Gastroesophageal sphincter (tissue), 4 donors: Measurements from ENCODE around the gene ZNF544. TPM values are rescaled to one million over a fixed set of nuclear protein-coding genes. Genes with fewer than 3 reads are reported as not detected.
"Not testable (repeated sequence)": the region's sequence is repeated elsewhere in the genome, so short reads cannot be mapped to it uniquely, and the experiment has no call there.

Source experiments
- ATAC-seq: fragments of 150-250 bp; one replicate; pipeline ENCODE4 v1.9.1; 2016; ENCODE audit warnings: mild to moderate bottlenecking, moderate library complexity
- H3K27ac ChIP-seq, 4 donors: fragments of 200-600 bp; sonication (generic) in 3 of 4; 1 replicate in 3 of 4; 2 replicates in 1 of 4; pipeline ENCODE4 v1.5.1; 2016 to 2019
- H3K27me3 ChIP-seq: fragments of 200-600 bp; sonication (generic); one replicate; pipeline ENCODE4 v1.5.1; 2019
- H3K36me3 ChIP-seq, 2 donors: fragments of 200-600 bp; sonication (generic); one replicate each; pipeline ENCODE4 v1.5.1; 2019; ENCODE audit warnings: control low read depth in 1 of 2
- H3K4me1 ChIP-seq, 3 donors: fragments of 200-600 bp; sonication (generic); 1 replicate in 2 of 3; 2 replicates in 1 of 3; pipeline ENCODE4 v1.5.1; 2016 to 2019; ENCODE audit warnings: control low read depth in 2 of 3
- H3K4me3 ChIP-seq, 2 donors: fragments of 200-600 bp; sonication (generic); one replicate each; pipeline ENCODE4 v1.5.1; 2019; ENCODE audit warnings: mild to moderate bottlenecking in 1 of 2, moderate library complexity in 1 of 2
- H3K9me3 ChIP-seq, 3 donors: fragments of 200-600 bp; sonication (generic); one replicate each; pipeline ENCODE4 v1.5.1; 2017 to 2019; ENCODE audit warnings: control low read depth in 2 of 3
- EP300 ChIP-seq: sonication (generic); formaldehyde crosslinking; IDR thresholded peaks from one replicate; pipeline ENCODE4 v1.6.1; 2017; ENCODE audit warnings: antibody characterized with exemption, mild to moderate bottlenecking
- POLR2A ChIP-seq, 2 donors: fragments of 450-650 bp; IDR thresholded peaks; one replicate each; pipeline ENCODE4 v1.6.1; 2017; ENCODE audit warnings: antibody characterized with exemption in 2 of 2, mild to moderate bottlenecking in 2 of 2, moderate library complexity in 1 of 2
- POLR2AphosphoS5 ChIP-seq: sonication (generic); formaldehyde crosslinking; IDR thresholded peaks from one replicate; pipeline ENCODE4 v1.6.1; 2017; ENCODE audit warnings: antibody characterized with exemption
- WGBS, 2 donors: methylation state at CpG; one replicate each; pipeline ENCODE4 v1.1.5; 2018; ENCODE audit warnings: low coverage in 1 of 2; 5-methylcytosine and 5-hydroxymethylcytosine counted together
- total RNA-seq, 4 donors: library from RNA; depleted of rRNA; stranded (reverse); fragments of >200 nt; gene quantifications; one replicate each; pipeline ENCODE4 v1.1.0, GENCODE V29; 2016
- TF ChIP-seq, protein P1 (sequence below), 4 experiments: fragments of 200-600 bp in 2 of 4; fragments of 450-650 bp in 2 of 4; sonication (generic) in 1 of 4; IDR thresholded peaks; one replicate each; pipeline ENCODE4 v1.5.1; 2017 to 2019; ENCODE audit warnings: antibody characterized with exemption in 4 of 4, mild to moderate bottlenecking in 2 of 4, moderate library complexity in 2 of 4

Gene ZNF544
- total RNA-seq, 4 donors from 2014 or later: 25.4 to 54.6 (median 34.6) TPM

DNA sequence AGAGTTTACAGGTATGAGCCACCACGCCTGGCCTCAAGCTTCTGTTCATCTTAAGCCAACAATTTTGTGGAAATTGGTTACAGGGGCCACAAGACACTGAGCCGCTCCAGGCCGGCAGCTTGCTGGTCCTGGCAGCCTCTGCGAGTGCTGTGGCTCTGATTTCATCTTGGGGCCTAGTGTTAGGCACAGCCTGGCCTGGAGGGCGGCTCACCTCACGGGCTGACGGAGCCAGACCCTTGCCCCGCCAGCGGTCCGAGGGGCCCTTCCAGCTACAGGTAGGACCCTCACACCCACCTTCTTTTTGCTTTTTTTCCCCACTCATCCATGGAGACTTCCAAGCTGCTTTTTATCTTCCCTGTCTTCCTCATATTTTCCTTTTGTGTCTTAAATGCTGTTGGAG lies 8.6 kb downstream of the ZNF544 start:
- TF ChIP-seq, protein P1, sequence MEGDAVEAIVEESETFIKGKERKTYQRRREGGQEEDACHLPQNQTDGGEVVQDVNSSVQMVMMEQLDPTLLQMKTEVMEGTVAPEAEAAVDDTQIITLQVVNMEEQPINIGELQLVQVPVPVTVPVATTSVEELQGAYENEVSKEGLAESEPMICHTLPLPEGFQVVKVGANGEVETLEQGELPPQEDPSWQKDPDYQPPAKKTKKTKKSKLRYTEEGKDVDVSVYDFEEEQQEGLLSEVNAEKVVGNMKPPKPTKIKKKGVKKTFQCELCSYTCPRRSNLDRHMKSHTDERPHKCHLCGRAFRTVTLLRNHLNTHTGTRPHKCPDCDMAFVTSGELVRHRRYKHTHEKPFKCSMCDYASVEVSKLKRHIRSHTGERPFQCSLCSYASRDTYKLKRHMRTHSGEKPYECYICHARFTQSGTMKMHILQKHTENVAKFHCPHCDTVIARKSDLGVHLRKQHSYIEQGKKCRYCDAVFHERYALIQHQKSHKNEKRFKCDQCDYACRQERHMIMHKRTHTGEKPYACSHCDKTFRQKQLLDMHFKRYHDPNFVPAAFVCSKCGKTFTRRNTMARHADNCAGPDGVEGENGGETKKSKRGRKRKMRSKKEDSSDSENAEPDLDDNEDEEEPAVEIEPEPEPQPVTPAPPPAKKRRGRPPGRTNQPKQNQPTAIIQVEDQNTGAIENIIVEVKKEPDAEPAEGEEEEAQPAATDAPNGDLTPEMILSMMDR (IDR thresholded peaks at IDR 0.05): no peak
- TF ChIP-seq POLR2A (IDR thresholded peaks at IDR 0.05) (no peak), EP300 (no peak), POLR2AphosphoS5 (no peak)
- no peaks in the 10 kb centered on the region for H3K4me1 ChIP-seq
- peaks cover 0 to 99% of the 10 kb centered on the region in 2 donors for H3K36me3 ChIP-seq
- WGBS, 2 donors: 100% methylated on average over 2 of the region's 10 CpGs; no CpG with 5 or more reads in 1 of the 2 donors
- no peak for ATAC-seq
- H3K27ac ChIP-seq: no peak overlapping the region
- no peak overlapping the region for H3K4me3 ChIP-seq
- peaks cover 0 to 98% (median 14%) of the 10 kb centered on the region in 3 donors for H3K9me3 ChIP-seq
- H3K27me3 ChIP-seq: no peaks in the 10 kb centered on the region

DNA sequence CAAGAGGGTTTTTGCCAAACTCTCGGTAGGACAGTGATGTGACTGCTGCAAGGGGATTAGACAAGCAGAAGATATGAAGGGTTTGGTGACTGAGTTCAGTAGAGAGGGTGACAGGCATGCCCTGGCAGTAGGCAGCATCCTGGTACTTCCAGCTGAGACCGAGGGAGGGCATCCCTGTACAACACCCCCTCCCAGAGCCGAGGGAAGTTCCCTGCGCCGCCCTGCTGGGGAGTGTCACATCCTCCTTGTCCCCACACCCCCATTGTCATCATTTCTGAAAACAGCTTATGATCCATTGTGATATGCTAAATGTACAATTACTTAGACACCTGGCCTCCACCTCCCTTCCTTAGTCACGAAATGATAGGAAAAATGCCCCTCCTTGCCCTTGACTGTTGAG lies 14.6 kb downstream of the ZNF544 start:
- 80 to 93% methylated on average over 1 to 5 of the region's 6 CpGs for WGBS, 2 donors
- Histone ChIP-seq H3K4me1 (no peaks in the 10 kb centered on the region), H3K27ac (no peak overlapping the region), H3K27me3 (no peaks in the 10 kb centered on the region), H3K9me3 (peaks cover 0 to 100% (median 12%) of the 10 kb centered on the region in 3 donors), H3K4me3 (no peak overlapping the region), H3K36me3 (peaks cover 12 to 100% of the 10 kb centered on the region in 2 donors)
- TF ChIP-seq, protein P1 (IDR thresholded peaks at IDR 0.05): no peak
- TF ChIP-seq EP300: no peak
- no peak for TF ChIP-seq POLR2A (IDR thresholded peaks at IDR 0.05)
- TF ChIP-seq POLR2AphosphoS5: no peak
- no peak for ATAC-seq

- WGBS, 2 donors: 94 to 100% methylated on average over 2 of the region's 3 CpGs
- Histone ChIP-seq H3K9me3 (peaks cover 0 to 100% (median 4%) of the 10 kb centered on the region in 3 donors), H3K27me3 (no peaks in the 10 kb centered on the region), H3K4me3 (no peak overlapping the region), H3K36me3 (peaks cover 12 to 100% of the 10 kb centered on the region in 2 donors), H3K27ac (no peak overlapping the region), H3K4me1 (no peaks in the 10 kb centered on the region)
- TF ChIP-seq EP300: no peak
- TF ChIP-seq POLR2AphosphoS5: no peak
- no peak for TF ChIP-seq POLR2A (IDR thresholded peaks at IDR 0.05)
- TF ChIP-seq, protein P1 (IDR thresholded peaks at IDR 0.05): no peak
- ATAC-seq: no peak
These were observed 20.2 kb downstream of the ZNF544 start for GRCh38 chr19:58248886-58249285.

GRCh38 chr19:58252102-58252685 lies 23.5 kb downstream of the ZNF544 start:
- H3K27me3 ChIP-seq: no peaks in the 10 kb centered on the region
- TF ChIP-seq POLR2AphosphoS5: no peak
- peaks cover 0 to 100% of the 10 kb centered on the region in 2 donors for H3K36me3 ChIP-seq
- 83 to 97% methylated on average over 2 of the region's 2 CpGs for WGBS, 2 donors
- H3K27ac ChIP-seq: no peak overlapping the region
- H3K4me3 ChIP-seq: no peak overlapping the region
- no peak for ATAC-seq
- H3K9me3 ChIP-seq: peaks cover 0 to 100% (median 7%) of the 10 kb centered on the region in 3 donors
- no peaks in the 10 kb centered on the region for H3K4me1 ChIP-seq

- H3K36me3 ChIP-seq: peaks cover 0 to 100% of the 10 kb centered on the region in 2 donors
- WGBS, 2 donors: 34% methylated on average over 3 of the region's 4 CpGs; no CpG with 5 or more reads in 1 of the 2 donors
- not testable (repeated sequence) for ATAC-seq, H3K27ac ChIP-seq, H3K4me3 ChIP-seq, H3K27me3 ChIP-seq, H3K4me1 ChIP-seq
- peaks cover 13 to 100% (median 49%) of the 10 kb centered on the region in 3 donors for H3K9me3 ChIP-seq
These were observed 29.5 kb downstream of the ZNF544 start for GRCh38 chr19:58258259-58258658.

DNA sequence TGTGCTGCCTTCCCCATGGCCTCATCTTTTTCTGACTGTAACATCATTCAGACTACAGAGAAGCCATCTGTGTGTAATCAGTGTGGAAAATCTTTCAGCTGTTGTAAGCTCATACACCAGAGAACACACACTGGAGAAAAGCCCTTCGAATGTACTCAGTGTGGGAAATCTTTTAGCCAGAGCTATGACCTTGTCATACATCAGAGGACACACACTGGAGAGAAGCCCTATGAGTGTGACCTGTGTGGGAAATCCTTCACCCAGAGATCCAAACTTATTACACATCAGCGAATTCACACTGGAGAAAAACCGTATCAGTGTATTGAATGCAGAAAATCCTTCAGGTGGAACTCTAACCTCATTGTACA lies 32.9 kb downstream of the ZNF544 start:
- no peak for ATAC-seq
- 90 to 96% methylated on average over 2 to 3 of the region's 3 CpGs for WGBS, 2 donors
- Histone ChIP-seq H3K4me3 (no peak overlapping the region), H3K4me1 (no peaks in the 10 kb centered on the region), H3K27me3 (no peaks in the 10 kb centered on the region), H3K27ac (no peak overlapping the region), H3K9me3 (peaks cover 13 to 100% (median 54%) of the 10 kb centered on the region in 3 donors), H3K36me3 (peaks cover 0 to 100% of the 10 kb centered on the region in 2 donors)
- no peak for TF ChIP-seq POLR2A (IDR thresholded peaks at IDR 0.05)
- TF ChIP-seq, protein P1 (IDR thresholded peaks at IDR 0.05): no peak
- no peak for TF ChIP-seq POLR2AphosphoS5
- TF ChIP-seq EP300: no peak
